Endothelial cell of umbilical vein (primary cell): ENCODE data around the gene KCTD5. TPM values are rescaled to one million over a fixed set of nuclear protein-coding genes. Genes with fewer than 3 reads are reported as not detected.
"Not testable (repeated sequence)": the region's sequence is repeated elsewhere in the genome, so short reads cannot be mapped to it uniquely, and the experiment has no call there.

Experiments
- BruUV-seq: library from RNA; stranded (reverse); fragments of 400-500 nt; replicated peaks from 2 replicates; lab custom pipeline; 2021; lab: Mats Ljungman, UMichigan
- CTCF ChIA-PET: fragments of 300-600, 350-600 bp; sonication (Branson Sonifier 250); formaldehyde crosslinking; loops from one replicate; lab custom pipeline; 2021; ENCODE audit warnings: antibody characterized with exemption, inconsistent platforms; lab: Charles Lee
- POLR2A ChIA-PET: fragments of 300-600, 350-600 bp; sonication (Branson Sonifier 250); formaldehyde crosslinking; loops from one replicate; lab custom pipeline; 2021; ENCODE audit warnings: antibody characterized with exemption, inconsistent platforms; lab: Charles Lee
- DNase-seq: peaks from one replicate; pipeline ENCODE4 v3.0.0-alpha.2; 2011; ENCODE audit warnings: low read depth, low spot score
- FAIRE-seq: peaks from 2 replicates; lab custom pipeline; 2011; peaks lifted over from hg19 to GRCh38; lab: Jason Lieb, UNC
- H2AFZ ChIP-seq: 2 replicates; pipeline ENCODE4 v1.6.0; 2012; ENCODE audit warnings: low read depth, low read length, control low read depth, inconsistent platforms
- H3K27ac ChIP-seq: 2 replicates; pipeline ENCODE4 v1.5.1; 2011; ENCODE audit warnings: low read depth, mild to moderate bottlenecking, control low read depth, low read length, moderate library complexity; ENCODE audit not compliant: insufficient read depth
- H3K27me3 ChIP-seq, 2 experiments: 2 replicates each; pipeline versions ENCODE4 v1.6.0 to v1.6.1; 2011; ENCODE audit warnings: low read length in 2 of 2, mixed read lengths in 1 of 2; ENCODE audit not compliant: control insufficient read depth in 2 of 2, insufficient read depth in 2 of 2
- H3K36me3 ChIP-seq, 2 experiments: 2 replicates in 1 of 2; 3 replicates in 1 of 2; pipeline ENCODE4 v1.5.1; 2011; ENCODE audit warnings: low read length in 2 of 2, mild to moderate bottlenecking in 1 of 2, moderate library complexity in 1 of 2; ENCODE audit not compliant: control insufficient read depth in 2 of 2, insufficient read depth in 2 of 2; ENCODE audit errors: extremely low read depth in 1 of 2
- H3K4me1 ChIP-seq: 3 replicates; pipeline ENCODE4 v1.5.1; 2011; ENCODE audit warnings: mild to moderate bottlenecking, low read length; ENCODE audit not compliant: control insufficient read depth, insufficient read depth; ENCODE audit errors: extremely low read depth
- H3K4me2 ChIP-seq: 2 replicates; pipeline ENCODE4 v1.6.1; 2011; ENCODE audit warnings: low read length, control low read depth, mixed read lengths; ENCODE audit not compliant: insufficient read depth
- H3K4me3 ChIP-seq, 3 experiments: fragments of 200-600 bp in 1 of 3; sonication (generic), shearing (Covaris generic) in 1 of 3; replicated peaks in 1 of 3; 2 replicates each; pipeline ENCODE4 v1.5.1; 2011 to 2016; ENCODE audit warnings: control low read depth in 3 of 3, low read length in 3 of 3, mild to moderate bottlenecking in 2 of 3, inconsistent platforms in 1 of 3, low read depth in 1 of 3, moderate library complexity in 1 of 3; ENCODE audit not compliant: insufficient read depth in 1 of 3
- H3K79me2 ChIP-seq: 2 replicates; pipeline ENCODE4 v1.6.0; 2012; ENCODE audit warnings: low read length, inconsistent platforms; ENCODE audit not compliant: control insufficient read depth, insufficient read depth
- H3K9ac ChIP-seq: replicated peaks from 2 replicates; pipeline ENCODE3; 2011; ENCODE audit warnings: low read length, control low read depth; ENCODE audit not compliant: insufficient read depth; ENCODE audit errors: extremely low read depth
- H3K9me1 ChIP-seq: replicated peaks from 3 replicates; pipeline ENCODE4 v1.6.0; 2011; ENCODE audit warnings: mild to moderate bottlenecking, low read length; ENCODE audit not compliant: control insufficient read depth, insufficient read depth; ENCODE audit errors: extremely low read depth
- H3K9me3 ChIP-seq: replicated peaks from 2 replicates; pipeline ENCODE4 v1.5.1; 2012; ENCODE audit warnings: low read length, inconsistent platforms; ENCODE audit not compliant: control insufficient read depth, insufficient read depth
- H4K20me1 ChIP-seq: replicated peaks from 2 replicates; pipeline ENCODE3; 2011; ENCODE audit warnings: mild to moderate bottlenecking, low read length; ENCODE audit not compliant: control insufficient read depth, insufficient read depth; ENCODE audit errors: extremely low read depth
- EZH2 ChIP-seq: IDR thresholded peaks from 2 replicates; pipeline ENCODE4 v1.6.1; 2012; ENCODE audit warnings: borderline replicate concordance, low read depth, mild to moderate bottlenecking, moderate library complexity, low read length, inconsistent platforms; ENCODE audit not compliant: severe bottlenecking
- FOS ChIP-seq: IDR thresholded peaks from 2 replicates; pipeline ENCODE4 v1.6.1; 2011; ENCODE audit warnings: mild to moderate bottlenecking, low read length, moderate library complexity, borderline replicate concordance; ENCODE audit not compliant: insufficient read depth
- GATA2 ChIP-seq: IDR thresholded peaks from 2 replicates; pipeline ENCODE4 v1.7.0; 2011; ENCODE audit warnings: low read depth, mild to moderate bottlenecking, moderate library complexity, mixed read lengths, low read length; ENCODE audit not compliant: insufficient read length, insufficient read depth
- JUN ChIP-seq: IDR thresholded peaks from 2 replicates; pipeline ENCODE4 v1.6.1; 2011; ENCODE audit warnings: borderline replicate concordance, low read depth; ENCODE audit not compliant: insufficient read length, insufficient read depth
- MYC ChIP-seq: IDR thresholded peaks from one replicate; pipeline ENCODE4 v1.6.1; 2011; ENCODE audit warnings: mild to moderate bottlenecking, low read depth, low read length
- POLR2A ChIP-seq: IDR thresholded peaks from 2 replicates; pipeline ENCODE4 v1.6.1; 2012; ENCODE audit warnings: low read depth, mild to moderate bottlenecking, control low read depth, low read length
- POLR2AphosphoS5 ChIP-seq: IDR thresholded peaks from 2 replicates; pipeline ENCODE4 v1.6.1; 2012; ENCODE audit warnings: low read depth, mild to moderate bottlenecking, control low read depth, low read length, moderate library complexity; ENCODE audit not compliant: insufficient read depth
- dilution Hi-C: fragments of 300-500 bp; cut with MboI; formaldehyde crosslinking; loops from one replicate; pipeline ENCODE4 v1.15.0; 2019; ENCODE audit warnings: low sequenced_read_pairs; ENCODE audit not compliant: extremely low pct_ligation_motif_present
- intact Hi-C: fragments of 100-400 bp; cut with micrococcal nuclease; formaldehyde crosslinking; loops from one replicate; pipeline ENCODE4 v1.10.0; 2022
- polyA plus RNA-seq, 4 experiments: library from polyadenylated mRNA; depleted of rRNA in 3 of 4; stranded (reverse) in 3 of 4; unstranded in 1 of 4; fragments of >200 nt; gene quantifications; 2 replicates each; pipeline versions ENCODE4 v1.2.1 to v1.2.3, GENCODE V29; 2011 to 2012; ENCODE audit warnings: missing spikeins in 1 of 4
- total RNA-seq: library from RNA; stranded (reverse); gene quantifications from 2 replicates; pipeline ENCODE4 v1.2.3, GENCODE V29; 2021
- TF ChIP-seq, protein P1 (sequence below), 2 donors: IDR thresholded peaks; 1 replicate in 1 of 2; 2 replicates in 1 of 2; pipeline ENCODE4 v1.5.1; 2011; ENCODE audit warnings: low read length in 2 of 2, mild to moderate bottlenecking in 2 of 2, moderate library complexity in 2 of 2, control low read depth in 1 of 2, inconsistent platforms in 1 of 2, low read depth in 1 of 2; ENCODE audit not compliant: insufficient read depth in 1 of 2; ENCODE audit errors: extremely low read depth in 1 of 2
- TF ChIP-seq, protein P2 (sequence below): IDR thresholded peaks from 2 replicates; pipeline ENCODE4 v1.6.1; 2011; ENCODE audit not compliant: insufficient read depth, insufficient read length

The KCTD5 gene
- total and polyA plus RNA-seq, 2 donors (not counting 3 experiments of a cell fraction or from before 2014, with no cell fraction given), result 32.2 to 42.0 TPM

DNA sequence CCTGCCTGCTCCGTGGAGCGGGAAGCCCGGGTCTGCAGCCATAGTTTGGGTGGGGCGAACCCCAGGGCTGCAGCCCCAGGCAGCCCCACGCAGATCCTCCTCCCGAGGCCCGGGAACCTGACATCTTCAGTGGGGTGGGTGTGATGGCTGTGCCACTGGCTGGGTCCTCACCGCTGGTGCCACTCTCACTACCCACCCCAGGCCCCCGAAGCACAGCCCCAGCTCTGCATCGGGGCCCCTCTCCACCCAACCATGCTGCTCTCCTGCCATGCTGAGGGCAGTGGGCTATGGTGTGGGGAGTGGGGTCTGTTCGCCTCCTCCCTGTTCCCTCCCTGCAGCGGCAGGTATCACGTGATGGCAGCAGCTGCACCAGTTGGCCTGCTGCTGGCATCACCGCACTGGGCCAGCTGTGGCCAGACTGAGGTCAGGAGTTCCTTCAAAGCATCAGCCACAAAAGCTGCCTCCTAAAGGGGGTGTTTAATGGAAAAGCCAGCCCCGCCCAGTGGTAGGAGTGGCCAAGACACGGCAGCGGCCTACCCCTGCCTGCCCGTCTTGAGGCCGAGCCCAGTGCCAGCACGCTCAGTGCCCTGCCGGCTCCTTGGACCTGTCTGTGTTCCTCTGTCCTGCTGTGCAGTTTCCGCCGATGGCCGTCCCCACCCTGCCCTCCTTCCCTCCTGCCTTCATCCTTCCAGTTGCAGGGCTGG, 10.8 kb downstream of the KCTD5 start:
- Histone ChIP-seq H3K4me1 (no peaks in the 10 kb centered on the region), H3K9ac (no peak overlapping the region), H2AFZ (no peak overlapping the region), H4K20me1 (no peaks in the 10 kb centered on the region), H3K4me3 (no peak overlapping the region), H3K9me3 (no peaks in the 10 kb centered on the region), H3K79me2 (peaks cover 11% of the 10 kb centered on the region), H3K36me3 (peaks cover 2 to 22% of the 10 kb centered on the region in 2 experiments), H3K27me3 (no peaks in the 10 kb centered on the region), H3K9me1 (no peaks in the 10 kb centered on the region), H3K4me2 (no peak overlapping the region), H3K27ac (no peak overlapping the region)
- no TSS peak for BruUV-seq
- FAIRE-seq, result no peak
- dilution Hi-C loops, result no loop called here
- ChIA-PET CTCF (no interaction called here), POLR2A (interaction anchor here (2.3 kb wide), 1 partner anchor 11 kb away, joined by 5 read pairs; the partner anchor contains the start of gene KCTD5)
- DNase-seq, result no peak
- intact Hi-C loops, result no loop called here
- TF ChIP-seq JUN (no peak), POLR2AphosphoS5 (no peak), EZH2 (no peak), FOS (no peak), POLR2A (no peak), MYC (no peak), GATA2 (no peak)
- TF ChIP-seq, protein P1, sequence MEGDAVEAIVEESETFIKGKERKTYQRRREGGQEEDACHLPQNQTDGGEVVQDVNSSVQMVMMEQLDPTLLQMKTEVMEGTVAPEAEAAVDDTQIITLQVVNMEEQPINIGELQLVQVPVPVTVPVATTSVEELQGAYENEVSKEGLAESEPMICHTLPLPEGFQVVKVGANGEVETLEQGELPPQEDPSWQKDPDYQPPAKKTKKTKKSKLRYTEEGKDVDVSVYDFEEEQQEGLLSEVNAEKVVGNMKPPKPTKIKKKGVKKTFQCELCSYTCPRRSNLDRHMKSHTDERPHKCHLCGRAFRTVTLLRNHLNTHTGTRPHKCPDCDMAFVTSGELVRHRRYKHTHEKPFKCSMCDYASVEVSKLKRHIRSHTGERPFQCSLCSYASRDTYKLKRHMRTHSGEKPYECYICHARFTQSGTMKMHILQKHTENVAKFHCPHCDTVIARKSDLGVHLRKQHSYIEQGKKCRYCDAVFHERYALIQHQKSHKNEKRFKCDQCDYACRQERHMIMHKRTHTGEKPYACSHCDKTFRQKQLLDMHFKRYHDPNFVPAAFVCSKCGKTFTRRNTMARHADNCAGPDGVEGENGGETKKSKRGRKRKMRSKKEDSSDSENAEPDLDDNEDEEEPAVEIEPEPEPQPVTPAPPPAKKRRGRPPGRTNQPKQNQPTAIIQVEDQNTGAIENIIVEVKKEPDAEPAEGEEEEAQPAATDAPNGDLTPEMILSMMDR (IDR thresholded peaks at IDR 0.05; ENCODE audit: extremely low read depth in 1 of 2, insufficient read depth in 1 of 2, low read depth in 1 of 2, low read length in 2 of 2), result no peak
- TF ChIP-seq, protein P2, sequence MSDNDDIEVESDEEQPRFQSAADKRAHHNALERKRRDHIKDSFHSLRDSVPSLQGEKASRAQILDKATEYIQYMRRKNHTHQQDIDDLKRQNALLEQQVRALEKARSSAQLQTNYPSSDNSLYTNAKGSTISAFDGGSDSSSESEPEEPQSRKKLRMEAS, result no peak

DNA sequence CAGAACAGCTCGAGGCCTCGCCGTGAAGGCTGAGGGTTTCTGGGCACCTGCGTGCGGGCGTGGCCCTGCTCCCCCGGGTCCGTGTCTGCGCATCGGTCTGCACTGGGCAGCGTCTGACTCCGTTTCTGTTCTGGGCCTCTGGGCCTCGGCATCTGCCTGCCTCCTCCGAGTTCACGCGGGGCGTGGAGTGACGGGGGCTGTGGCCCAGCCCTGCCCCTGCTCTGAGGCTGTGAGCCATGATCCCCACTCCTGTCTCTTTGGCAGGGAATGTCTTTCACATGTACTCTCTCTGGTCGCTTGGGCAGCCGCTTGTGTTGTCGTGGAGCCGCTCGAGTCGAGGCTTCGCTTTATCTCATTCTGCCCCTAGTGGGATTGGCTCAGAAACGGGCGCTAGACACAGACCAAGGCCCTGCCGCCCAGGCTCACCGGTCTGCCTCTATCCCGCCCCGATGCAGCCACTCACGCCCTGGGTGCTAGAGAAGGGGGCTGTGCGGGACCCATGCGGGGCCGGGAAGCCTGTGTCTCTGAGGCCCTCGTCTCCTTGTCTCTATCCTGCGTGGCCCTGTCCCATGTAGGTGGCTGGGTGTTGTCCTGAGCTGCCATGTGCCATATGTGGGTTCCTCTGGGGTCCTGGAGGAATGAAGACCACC, 14.4 kb downstream of the KCTD5 start:
- H3K9me3 ChIP-seq, H3K4me3 ChIP-seq, H4K20me1 ChIP-seq, CTCF ChIA-PET, H3K4me2 ChIP-seq, DNase-seq, H3K79me2 ChIP-seq, intact Hi-C loops, H3K9me1 ChIP-seq, dilution Hi-C loops, BruUV-seq, FAIRE-seq, H3K27ac ChIP-seq, H3K9ac ChIP-seq, H2AFZ ChIP-seq, H3K27me3 ChIP-seq, H3K4me1 ChIP-seq, POLR2A ChIA-PET: not testable (repeated sequence)
- H3K36me3 ChIP-seq, result peaks cover 2 to 41% of the 10 kb centered on the region in 2 experiments
